Amniotic stem cell (primary cell): ENCODE data around the gene VPS50.
"Not testable (repeated sequence)": the region's sequence is repeated elsewhere in the genome, so short reads cannot be mapped to it uniquely, and the experiment has no call there.

Experiments used
- DNase-seq: peaks from one replicate; lab custom pipeline; 2025; lab: John Stamatoyannopoulos, UW

VPS50 gene

DNA sequence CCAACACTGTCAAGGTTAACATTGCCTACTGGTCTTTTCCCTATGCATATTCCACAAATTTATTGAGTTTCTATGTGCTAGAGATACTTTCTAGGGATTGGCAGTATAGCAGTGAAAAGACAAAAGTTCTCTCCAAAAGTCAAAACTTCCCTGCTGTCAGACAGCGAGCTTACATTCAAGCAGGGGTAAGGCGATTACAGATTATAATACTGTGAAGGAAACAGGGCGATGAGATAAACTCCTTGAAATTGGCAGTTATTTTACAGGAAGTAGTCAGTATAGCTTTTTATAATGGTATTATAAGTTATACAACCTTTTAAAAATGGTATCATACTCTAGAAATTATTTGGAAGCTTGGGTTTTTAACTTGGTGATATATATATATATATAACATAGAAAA lies 9.9 kb downstream of the VPS50 start:
- no peak for DNase-seq

GRCh38 chr7:93245525-93246432 lies 13.6 kb downstream of the VPS50 start:
- DNase-seq: no peak

- no peak for DNase-seq
Observed at GRCh38 chr7:93249491-93250148, 17.5 kb downstream of the VPS50 start.

- no peak for DNase-seq
Observed at GRCh38 chr7:93258661-93259060, 26.5 kb downstream of the VPS50 start.

DNA sequence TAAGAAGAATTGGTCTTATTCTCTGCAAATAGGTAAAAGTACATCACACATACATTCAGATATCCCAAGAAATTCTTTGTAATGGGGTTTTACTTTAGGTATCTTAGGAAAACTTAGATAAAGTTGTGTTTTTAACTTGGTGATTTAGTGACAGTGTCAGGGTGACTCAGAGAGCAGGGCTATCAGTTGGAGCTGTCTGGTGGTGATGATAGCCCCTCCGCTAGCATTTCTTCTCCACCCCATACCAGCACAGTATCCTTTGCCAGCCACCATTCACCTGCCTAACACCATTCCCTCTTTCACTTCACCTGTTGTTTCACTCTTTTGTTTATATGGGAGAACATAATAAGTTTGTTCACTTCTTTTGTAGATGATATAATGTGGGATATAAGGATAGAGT lies 30.4 kb downstream of the VPS50 start:
- no peak for DNase-seq

- DNase-seq: no peak
Observed at GRCh38 chr7:93265220-93265619, 33.1 kb downstream of the VPS50 start.

- no peak for DNase-seq
Observed at GRCh38 chr7:93279541-93279940, 47.4 kb downstream of the VPS50 start.

DNA sequence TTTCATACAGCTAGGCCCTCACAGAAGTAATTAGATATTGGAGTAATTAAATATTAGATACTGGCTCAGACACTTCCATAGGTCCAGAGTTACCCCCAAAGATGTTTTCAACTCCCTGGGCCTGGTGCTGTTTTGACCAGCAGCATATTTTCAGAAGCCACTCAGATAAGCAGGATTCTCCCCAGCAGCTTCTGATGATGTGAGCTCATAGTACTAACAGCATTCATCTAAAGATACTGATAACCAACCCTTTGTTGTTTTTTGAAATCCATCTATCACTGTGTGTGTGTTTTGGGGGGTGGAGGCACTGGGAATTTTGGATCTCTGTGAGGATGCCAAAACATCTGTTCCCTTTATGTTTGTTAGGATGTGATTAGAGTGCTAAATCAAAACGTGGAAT lies 52.7 kb downstream of the VPS50 start:
- no peak for DNase-seq

GRCh38 chr7:93293229-93293628 lies 61.1 kb downstream of the VPS50 start:
- DNase-seq: no peak

DNA sequence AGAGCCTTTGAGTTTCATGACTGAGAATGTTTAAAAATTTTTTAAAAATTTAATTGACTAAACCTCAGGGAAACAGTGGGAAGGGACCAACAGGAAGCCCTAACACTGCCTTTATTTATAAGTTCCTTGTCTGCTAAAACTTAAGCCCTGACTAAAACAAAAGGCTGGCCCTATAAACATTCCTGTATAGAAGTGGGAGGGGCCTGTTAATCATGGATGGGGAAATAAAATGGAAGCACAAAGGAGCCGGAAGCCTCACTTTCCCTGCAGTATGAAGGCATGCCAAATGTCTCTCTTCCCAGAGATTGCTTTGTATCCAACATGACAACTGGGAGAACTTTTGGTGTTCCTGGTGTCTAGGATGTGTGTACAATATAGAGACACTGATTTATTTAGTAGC lies 66.0 kb downstream of the VPS50 start:
- no peak for DNase-seq

DNA sequence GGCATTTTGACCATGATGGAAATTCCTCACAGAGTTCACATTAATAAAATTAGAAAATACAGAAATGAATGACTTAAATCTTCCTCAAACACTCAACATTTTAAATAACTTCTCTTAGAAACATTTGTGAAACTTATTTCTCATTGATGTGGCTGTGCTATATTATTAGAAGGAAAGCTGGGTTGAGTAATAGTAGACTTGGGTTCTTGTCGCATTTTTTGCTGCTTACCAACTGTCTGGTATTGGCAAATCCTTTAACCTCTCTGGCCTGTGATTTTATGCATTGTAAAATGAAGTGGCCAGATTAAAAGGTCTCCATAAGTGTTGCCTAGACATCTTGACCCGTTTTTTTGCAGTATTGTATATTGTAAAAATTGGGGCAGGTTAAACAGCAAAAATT lies 66.5 kb downstream of the VPS50 start:
- DNase-seq: no peak

DNA sequence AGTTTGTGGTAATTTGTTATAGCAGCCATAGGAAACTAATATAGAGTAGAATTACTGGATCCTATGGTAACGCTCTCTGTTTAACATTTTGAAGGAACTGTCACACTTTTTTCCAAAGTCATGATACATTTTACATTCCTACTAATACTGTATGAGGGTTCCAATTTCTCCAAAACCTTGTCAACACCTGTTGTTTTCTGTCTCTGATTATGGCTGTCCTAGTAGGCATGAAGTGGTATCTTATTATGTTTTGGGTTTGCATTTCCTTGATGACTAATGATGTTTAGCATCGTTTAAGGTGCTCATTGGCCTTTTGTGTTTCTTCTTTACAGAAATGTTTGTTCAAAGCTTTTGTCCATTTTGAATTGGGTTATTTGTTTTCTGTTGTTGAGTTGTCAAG lies 69.6 kb downstream of the VPS50 start:
- DNase-seq: no peak

DNA sequence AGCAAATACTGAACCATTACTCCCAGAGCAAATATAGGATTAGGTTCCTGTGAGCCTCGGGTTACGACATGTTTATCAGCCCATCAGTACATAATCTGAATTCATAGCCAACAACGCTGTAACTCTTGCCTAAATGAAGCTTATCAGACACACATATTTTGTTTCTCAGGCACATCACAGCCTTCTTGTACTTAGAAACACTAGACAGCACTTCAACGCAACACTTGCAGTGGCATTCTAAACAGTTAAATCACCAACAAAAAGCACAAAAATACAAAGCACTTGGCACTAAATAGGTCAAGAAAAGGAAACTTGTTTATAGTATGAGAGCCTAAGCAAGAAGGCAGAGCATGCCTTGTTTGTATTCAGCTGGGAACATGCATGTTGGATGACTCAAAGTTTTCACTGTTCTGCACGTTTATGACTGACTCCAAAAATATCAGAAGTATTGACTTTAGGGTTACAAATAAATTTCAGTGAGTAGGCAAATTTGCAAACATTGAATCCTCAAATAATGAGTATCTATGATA lies 75.0 kb downstream of the VPS50 start:
- peak; percentile 16 for DNase-seq

DNA sequence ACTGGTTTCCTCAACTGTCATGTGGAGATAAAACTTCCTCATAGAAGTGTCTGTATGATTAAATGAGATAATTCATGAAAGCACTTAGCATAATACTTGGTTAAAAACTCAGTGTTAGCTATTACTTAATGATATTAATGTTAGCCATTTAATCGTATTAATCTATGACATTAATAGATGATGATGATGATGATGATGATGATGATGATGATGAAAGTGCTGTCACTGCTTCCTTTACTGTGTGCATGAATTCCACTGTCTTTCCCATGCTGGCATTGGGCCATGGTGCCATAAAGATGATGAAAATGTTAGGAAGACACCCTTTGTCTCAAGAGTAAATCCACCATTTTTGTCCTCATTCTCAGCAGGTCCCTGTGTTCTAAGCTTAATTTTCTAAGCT lies 75.8 kb downstream of the VPS50 start:
- no peak for DNase-seq

- DNase-seq: no peak
Observed at GRCh38 chr7:93310346-93310745, 78.2 kb downstream of the VPS50 start.

- DNase-seq: no peak
Observed at GRCh38 chr7:93314449-93314848, 82.3 kb downstream of the VPS50 start.

DNA sequence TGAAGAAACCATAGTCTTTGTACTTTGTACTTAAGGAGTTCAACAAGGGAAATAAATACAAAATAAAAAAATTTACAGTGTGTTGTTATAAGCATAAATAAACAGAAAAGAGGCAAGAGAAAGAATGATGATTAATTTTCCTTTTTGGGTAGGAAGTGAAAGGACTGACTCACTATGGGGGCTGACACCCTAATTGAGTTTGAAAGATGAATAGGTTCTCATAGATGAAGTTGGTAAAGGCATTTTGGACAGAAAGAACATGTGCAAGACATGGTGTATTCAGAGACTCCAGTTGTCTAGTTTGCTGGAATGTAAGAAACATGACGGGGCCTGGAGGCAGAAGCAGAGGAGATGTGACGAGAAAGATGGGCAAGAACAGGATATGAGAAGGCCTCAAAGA lies 83.7 kb downstream of the VPS50 start:
- DNase-seq: no peak

GRCh38 chr7:93316730-93317129 lies 84.6 kb downstream of the VPS50 start:
- no peak for DNase-seq

- DNase-seq: no peak
Observed at GRCh38 chr7:93320887-93321286, 88.7 kb downstream of the VPS50 start.

- not testable (repeated sequence) for DNase-seq
Observed at GRCh38 chr7:93326291-93326690, 94.1 kb downstream of the VPS50 start.

DNA sequence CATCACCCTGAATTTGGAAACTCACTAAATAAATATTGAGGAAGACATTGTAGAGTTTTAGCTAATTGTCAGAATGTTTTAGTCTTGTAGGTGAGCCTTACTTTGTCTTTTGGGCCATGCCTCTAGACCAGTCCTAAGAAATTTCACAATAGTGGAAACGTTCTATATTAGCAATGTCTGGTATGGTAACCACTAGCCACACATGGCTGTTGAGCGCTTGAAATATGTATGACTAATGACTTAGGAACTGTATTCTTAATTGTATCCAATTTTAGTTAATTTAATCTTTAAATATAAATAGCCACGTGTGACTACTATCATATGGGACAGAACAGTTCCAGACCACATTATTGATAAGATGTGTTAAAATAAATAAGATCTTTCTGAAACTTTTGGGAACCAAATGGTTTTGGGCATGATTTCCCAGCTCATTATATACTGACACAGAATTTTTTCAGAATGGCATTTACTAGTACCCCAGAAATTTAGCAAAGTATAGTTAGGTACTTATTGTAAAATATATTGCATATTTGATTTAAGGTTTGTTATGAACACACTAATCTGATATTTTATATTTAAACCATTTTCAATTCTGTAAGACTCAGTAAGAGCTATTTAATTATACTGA lies 95.0 kb downstream of the VPS50 start:
- peak; percentile 65 for DNase-seq

- DNase-seq: no peak
Observed at GRCh38 chr7:93331706-93332105, 99.5 kb downstream of the VPS50 start.

- no peak for DNase-seq
Observed at GRCh38 chr7:93332172-93332571, 100.0 kb downstream of the VPS50 start.
